GM10266 (cell line): ENCODE data around the gene STEAP3.

Source experiments
- DNase-seq: peaks from one replicate; pipeline ENCODE4 v3.0.0; 2012; ENCODE audit errors: extremely low spot score
- CTCF ChIP-seq: IDR thresholded peaks from 2 replicates; pipeline ENCODE4 v1.5.1; 2012; ENCODE audit warnings: mild to moderate bottlenecking, low read depth; ENCODE audit not compliant: control insufficient read depth, insufficient read depth; ENCODE audit errors: missing control alignments

The STEAP3 gene

GRCh38 chr2:119228136-119228535, 4.5 kb downstream of the STEAP3 start:
- no peak for DNase-seq
- no peak for TF ChIP-seq CTCF

GRCh38 chr2:119228964-119229363, 5.3 kb downstream of the STEAP3 start:
- no peak for DNase-seq
- TF ChIP-seq CTCF: no peak

GRCh38 chr2:119229716-119230115, 6.1 kb downstream of the STEAP3 start:
- DNase-seq: no peak

GRCh38 chr2:119230219-119231185, 6.9 kb downstream of the STEAP3 start:
- no peak for DNase-seq
- no peak for TF ChIP-seq CTCF

More at GRCh38 chr2:119229716-119230115, 6.1 kb downstream of the STEAP3 start:
- TF ChIP-seq CTCF: no peak

- DNase-seq: peak; percentile 59
Observed at GRCh38 chr2:119231975-119232665, 8.5 kb downstream of the STEAP3 start.

GRCh38 chr2:119232666-119232993, 9.0 kb downstream of the STEAP3 start:
- DNase-seq: no peak
- no peak for TF ChIP-seq CTCF

More at GRCh38 chr2:119231975-119232665, 8.5 kb downstream of the STEAP3 start:
- no peak for TF ChIP-seq CTCF
